Measurements from ENCODE around the gene VAV3. TPM values are rescaled to one million over a fixed set of nuclear protein-coding genes. Genes with fewer than 3 reads are reported as not detected.

The VAV3 gene
- total and polyA plus RNA-seq, 12 donors = 0.72 to 3.4 (median 1.9) TPM

- H3K36me3 ChIP-seq = no peaks in the 10 kb centered on the region
- TF ChIP-seq, protein P1, sequence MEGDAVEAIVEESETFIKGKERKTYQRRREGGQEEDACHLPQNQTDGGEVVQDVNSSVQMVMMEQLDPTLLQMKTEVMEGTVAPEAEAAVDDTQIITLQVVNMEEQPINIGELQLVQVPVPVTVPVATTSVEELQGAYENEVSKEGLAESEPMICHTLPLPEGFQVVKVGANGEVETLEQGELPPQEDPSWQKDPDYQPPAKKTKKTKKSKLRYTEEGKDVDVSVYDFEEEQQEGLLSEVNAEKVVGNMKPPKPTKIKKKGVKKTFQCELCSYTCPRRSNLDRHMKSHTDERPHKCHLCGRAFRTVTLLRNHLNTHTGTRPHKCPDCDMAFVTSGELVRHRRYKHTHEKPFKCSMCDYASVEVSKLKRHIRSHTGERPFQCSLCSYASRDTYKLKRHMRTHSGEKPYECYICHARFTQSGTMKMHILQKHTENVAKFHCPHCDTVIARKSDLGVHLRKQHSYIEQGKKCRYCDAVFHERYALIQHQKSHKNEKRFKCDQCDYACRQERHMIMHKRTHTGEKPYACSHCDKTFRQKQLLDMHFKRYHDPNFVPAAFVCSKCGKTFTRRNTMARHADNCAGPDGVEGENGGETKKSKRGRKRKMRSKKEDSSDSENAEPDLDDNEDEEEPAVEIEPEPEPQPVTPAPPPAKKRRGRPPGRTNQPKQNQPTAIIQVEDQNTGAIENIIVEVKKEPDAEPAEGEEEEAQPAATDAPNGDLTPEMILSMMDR (IDR thresholded peaks at IDR 0.05) = no peak
- no peak overlapping the region for H3K4me3 ChIP-seq
- no peak overlapping the region for H3K27ac ChIP-seq
- 84 to 96% methylated on average over 2 of the region's 2 CpGs for WGBS, 2 donors
- intact Hi-C loops (cut with DNase I) = loop anchor here in 2 of 10 donors (10.0 kb wide), 2 partner anchors 241 to 251 kb away; no protein-coding TSS in a partner anchor
- H3K4me1 ChIP-seq = no peaks in the 10 kb centered on the region
- no peak for DNase-seq
- ATAC-seq = no peak
- peaks cover 0 to 13% (median 0%) of the 10 kb centered on the region in 7 donors for H3K27me3 ChIP-seq
- H3K9me3 ChIP-seq = no peaks in the 10 kb centered on the region
Measured at GRCh38 chr1:107525961-107526360, 439.0 kb downstream of the VAV3 start.

- TF ChIP-seq, protein P1 (IDR thresholded peaks at IDR 0.05) = no peak
- DNase-seq = no peak
- intact Hi-C loops (cut with DNase I) = loop anchor here in 2 of 10 donors (10.0 kb wide), 2 partner anchors 240 to 250 kb away; no protein-coding TSS in a partner anchor
- no peak for ATAC-seq
- no peak overlapping the region for H3K27ac ChIP-seq
- no peaks in the 10 kb centered on the region for H3K9me3 ChIP-seq
- WGBS, 2 donors = 92 to 94% methylated on average over 1 of the region's 1 CpG
- no peak overlapping the region for H3K4me3 ChIP-seq
- H3K27me3 ChIP-seq = peaks cover 0 to 8% (median 0%) of the 10 kb centered on the region in 7 donors
- no peaks in the 10 kb centered on the region for H3K36me3 ChIP-seq
- no peaks in the 10 kb centered on the region for H3K4me1 ChIP-seq
Measured at GRCh38 chr1:107525145-107525544, 439.8 kb downstream of the VAV3 start.

DNA sequence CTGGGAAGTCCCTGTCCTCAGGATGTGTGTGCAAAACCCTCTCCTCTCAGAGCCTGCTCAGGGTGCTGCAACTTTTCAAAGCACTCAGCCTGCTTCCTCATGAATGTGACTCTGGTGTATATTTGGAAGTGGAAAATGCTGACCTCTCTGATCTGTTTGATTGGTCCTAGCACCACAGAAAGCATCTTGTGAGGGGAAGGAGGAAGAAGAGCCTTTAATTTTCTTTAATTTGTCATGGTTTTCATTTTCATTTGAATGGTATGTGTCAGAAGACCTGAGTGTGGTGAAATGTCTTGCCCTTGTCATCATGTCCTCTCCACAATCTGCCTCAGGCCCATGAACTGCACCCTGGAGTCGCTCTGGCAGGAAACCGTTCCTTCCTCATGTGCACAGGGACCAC lies 440.7 kb downstream of the VAV3 start:
- TF ChIP-seq, protein P1 (IDR thresholded peaks at IDR 0.05) = no peak
- WGBS, 2 donors = 55 to 57% methylated on average over 2 of the region's 2 CpGs
- peaks cover 0 to 8% (median 0%) of the 10 kb centered on the region in 7 donors for H3K27me3 ChIP-seq
- H3K36me3 ChIP-seq = no peaks in the 10 kb centered on the region
- no peak for ATAC-seq
- no peak overlapping the region for H3K4me3 ChIP-seq
- H3K4me1 ChIP-seq = no peaks in the 10 kb centered on the region
- intact Hi-C loops (cut with DNase I) = loop anchor here in 2 of 10 donors (10.0 kb wide), 2 partner anchors 240 to 250 kb away; no protein-coding TSS in a partner anchor
- DNase-seq = no peak
- no peak overlapping the region for H3K27ac ChIP-seq
- H3K9me3 ChIP-seq = no peaks in the 10 kb centered on the region

DNA sequence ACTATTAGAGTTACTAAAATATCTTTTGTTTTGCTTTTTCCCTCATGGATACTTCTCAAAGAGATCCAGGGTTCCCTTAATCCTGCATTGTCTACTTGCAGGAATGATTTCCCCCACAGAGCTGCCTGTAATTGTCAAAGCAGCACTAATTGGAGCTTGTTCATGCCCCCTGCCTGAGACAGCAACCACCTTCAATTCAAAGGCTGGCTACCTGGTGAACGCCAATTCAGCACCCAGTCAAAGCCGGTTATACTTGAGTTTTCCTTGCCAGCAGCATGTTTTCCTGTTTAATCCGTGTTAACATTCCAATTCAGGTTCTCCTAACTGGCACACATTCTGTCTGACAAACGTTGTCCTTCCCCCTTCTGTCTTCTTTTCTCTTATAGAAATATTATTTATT lies 441.2 kb downstream of the VAV3 start:
- ATAC-seq (no peak), DNase-seq (no peak)
- H3K9me3 ChIP-seq = no peaks in the 10 kb centered on the region
- no peak overlapping the region for H3K4me3 ChIP-seq
- peaks cover 0 to 7% (median 0%) of the 10 kb centered on the region in 7 donors for H3K27me3 ChIP-seq
- no peak overlapping the region for H3K27ac ChIP-seq
- intact Hi-C loops (cut with DNase I) = loop anchor here in 2 of 10 donors (10.0 kb wide), 2 partner anchors 239 to 249 kb away; no protein-coding TSS in a partner anchor
- TF ChIP-seq, protein P1 (IDR thresholded peaks at IDR 0.05) = no peak
- 52 to 53% methylated on average over 4 of the region's 4 CpGs for WGBS, 2 donors
- H3K36me3 ChIP-seq = no peaks in the 10 kb centered on the region
- H3K4me1 ChIP-seq = no peaks in the 10 kb centered on the region
